GM23248 (cell line): ENCODE results near the gene NSA2.

Experiments
- EZH2 ChIP-seq: fragments of 200-600 bp; sonication (generic); IDR thresholded peaks from 2 replicates; pipeline ENCODE4 v1.6.1; 2018; ENCODE audit warnings: antibody characterized with exemption, mild to moderate bottlenecking; ENCODE audit not compliant: insufficient read depth, poor library complexity, severe bottlenecking
- EZH2phosphoT487 ChIP-seq: fragments of 200-600 bp; sonication (generic); IDR thresholded peaks from 2 replicates; pipeline ENCODE4 v1.6.1; 2018; ENCODE audit warnings: antibody characterized with exemption, moderate library complexity, mild to moderate bottlenecking, low read depth; ENCODE audit not compliant: insufficient read depth

- TF ChIP-seq EZH2phosphoT487 (no peak), EZH2 (no peak)
Measured at GRCh38 chr5:74766418-74766848, 616 bp upstream of the NSA2 start.
